ENCODE measurements around the gene PCK2.
"Not testable (repeated sequence)": the region's sequence is repeated elsewhere in the genome, so short reads cannot be mapped to it uniquely, and the experiment has no call there.

The PCK2 gene

DNA sequence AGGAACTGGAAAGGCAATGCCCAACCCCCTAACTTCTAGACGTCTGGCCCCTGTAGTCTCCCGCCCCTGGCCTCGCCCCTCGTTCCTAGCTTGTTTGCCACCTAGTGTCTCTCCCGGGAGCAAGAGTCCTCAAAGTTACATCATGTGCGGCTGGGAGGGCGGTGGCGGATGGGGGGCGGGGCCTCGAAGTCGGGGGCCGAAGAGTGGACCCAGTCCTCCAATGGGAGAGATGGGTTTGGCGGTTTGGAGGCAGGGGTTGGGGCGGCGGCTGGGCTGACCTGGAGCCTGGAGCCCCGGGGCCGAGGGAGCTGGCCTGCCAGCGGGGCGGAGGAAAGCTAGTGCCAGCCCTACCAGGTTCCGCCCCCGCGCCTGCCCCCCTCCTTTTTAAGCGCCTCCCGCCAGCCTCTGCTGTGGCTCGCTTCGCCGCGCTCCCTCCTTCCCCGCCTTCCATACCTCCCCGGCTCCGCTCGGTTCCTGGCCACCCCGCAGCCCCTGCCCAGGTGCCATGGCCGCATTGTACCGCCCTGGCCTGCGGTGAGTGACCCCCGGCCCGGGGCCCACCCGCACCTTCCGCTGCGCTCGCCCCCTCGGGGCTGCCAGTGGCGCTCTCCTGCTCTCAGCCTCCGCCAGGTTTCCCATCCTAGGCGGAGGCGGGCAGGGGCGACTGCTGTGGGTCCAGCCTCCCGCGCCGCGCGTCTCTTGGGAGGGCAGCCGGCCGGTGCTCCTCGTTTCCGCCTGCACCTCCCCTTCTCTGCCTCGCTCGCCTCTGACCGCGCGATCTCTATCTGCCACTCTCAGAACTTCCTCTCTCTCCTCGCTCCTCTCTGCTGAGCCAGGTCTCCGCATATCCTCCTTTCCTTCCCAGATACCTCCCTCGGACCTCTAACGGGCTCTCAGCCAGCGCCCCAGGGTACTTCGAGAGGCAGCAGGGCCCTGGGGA lies at the start of gene PCK2:
Gene PCK2, plus strand, starts transcription at position 411 of the 940 bp plus-strand sequence. Its CDS starts 95 bp downstream, at position 506.
- in situ Hi-C loops (cut with MboI; ENCODE audit: low sequenced_read_pairs): loop anchor here (5.0 kb wide), 1 partner anchor 37 kb away; no protein-coding TSS in a partner anchor

DNA sequence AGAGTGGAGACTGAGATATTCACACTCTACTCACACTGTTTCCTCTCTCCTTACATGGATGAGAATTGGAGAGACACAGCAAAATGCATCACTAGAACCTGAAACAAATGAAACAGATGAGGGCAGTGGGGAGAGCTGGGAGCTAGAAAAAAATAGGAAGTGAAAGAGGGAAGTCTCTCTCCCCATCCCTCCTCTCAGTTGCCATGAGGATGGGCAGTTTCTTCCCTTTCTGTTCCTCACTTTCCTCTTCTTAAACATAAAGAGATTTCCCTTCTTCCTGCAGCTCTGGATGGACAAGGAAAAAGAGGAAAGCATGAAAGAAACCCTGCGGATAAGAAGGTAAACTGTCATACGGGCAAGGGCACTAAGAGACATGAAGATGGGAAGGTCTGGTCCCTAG lies 45.1 kb upstream of the PCK2 start:
- in situ Hi-C loops (cut with MboI; ENCODE audit: low sequenced_read_pairs): not testable (repeated sequence)

DNA sequence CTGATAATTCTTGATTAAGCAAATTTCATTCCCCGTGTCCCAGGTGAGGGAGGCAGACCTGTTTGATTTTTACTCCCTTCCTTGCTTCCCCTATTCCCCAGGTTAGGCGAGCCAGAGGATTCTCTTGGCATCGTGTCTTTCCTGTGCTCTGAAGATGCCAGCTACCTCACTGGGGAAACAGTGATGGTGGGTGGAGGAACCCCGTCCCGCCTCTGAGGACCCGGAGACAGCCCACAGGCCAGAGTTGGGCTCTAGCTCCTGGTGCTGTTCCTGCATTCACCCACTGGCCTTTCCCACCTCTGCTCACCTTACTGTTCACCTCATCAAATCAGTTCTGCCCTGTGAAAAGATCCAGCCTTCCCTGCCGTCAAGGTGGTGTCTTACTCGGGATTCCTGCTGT lies 43.4 kb upstream of the PCK2 start:
- in situ Hi-C loops (cut with MboI; ENCODE audit: low sequenced_read_pairs): loop anchor here (10.0 kb wide), 1 partner anchor 244 kb away; the partner anchor contains the start of genes DHRS1 and NOP9

DNA sequence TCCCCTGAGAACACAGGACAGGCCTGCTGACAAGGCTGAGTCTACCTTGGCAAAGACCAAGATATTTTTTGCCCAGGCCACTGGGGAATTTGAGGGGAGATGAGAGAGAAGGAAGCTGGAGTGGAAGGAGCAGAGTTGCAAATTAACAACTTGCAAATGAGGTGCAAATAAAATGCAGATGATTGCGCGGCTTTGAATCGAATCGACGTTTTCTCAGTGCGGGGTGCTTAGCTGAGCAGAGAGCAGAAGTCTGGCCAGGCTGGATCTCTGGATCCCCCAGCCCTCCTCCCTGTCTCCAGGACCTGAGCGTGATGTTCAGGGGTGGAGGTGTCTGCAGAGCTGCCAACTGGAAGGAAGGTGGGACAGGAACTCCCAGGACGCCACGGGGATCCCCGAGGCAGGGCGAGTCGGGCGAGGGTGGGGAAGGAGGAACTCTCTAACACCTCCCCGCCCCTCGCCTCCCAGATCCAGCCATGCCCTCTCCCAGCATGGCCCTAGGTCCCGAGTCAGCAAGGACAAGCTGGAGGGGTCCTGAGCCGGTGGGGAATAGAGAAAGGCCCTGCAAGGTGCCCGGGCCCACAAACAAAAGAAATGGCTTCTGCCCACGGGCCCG lies 42.8 kb upstream of the PCK2 start:
- in situ Hi-C loops (cut with MboI; ENCODE audit: low sequenced_read_pairs): loop anchor here (10.0 kb wide), 1 partner anchor 244 kb away; the partner anchor contains the start of genes DHRS1 and NOP9

DNA sequence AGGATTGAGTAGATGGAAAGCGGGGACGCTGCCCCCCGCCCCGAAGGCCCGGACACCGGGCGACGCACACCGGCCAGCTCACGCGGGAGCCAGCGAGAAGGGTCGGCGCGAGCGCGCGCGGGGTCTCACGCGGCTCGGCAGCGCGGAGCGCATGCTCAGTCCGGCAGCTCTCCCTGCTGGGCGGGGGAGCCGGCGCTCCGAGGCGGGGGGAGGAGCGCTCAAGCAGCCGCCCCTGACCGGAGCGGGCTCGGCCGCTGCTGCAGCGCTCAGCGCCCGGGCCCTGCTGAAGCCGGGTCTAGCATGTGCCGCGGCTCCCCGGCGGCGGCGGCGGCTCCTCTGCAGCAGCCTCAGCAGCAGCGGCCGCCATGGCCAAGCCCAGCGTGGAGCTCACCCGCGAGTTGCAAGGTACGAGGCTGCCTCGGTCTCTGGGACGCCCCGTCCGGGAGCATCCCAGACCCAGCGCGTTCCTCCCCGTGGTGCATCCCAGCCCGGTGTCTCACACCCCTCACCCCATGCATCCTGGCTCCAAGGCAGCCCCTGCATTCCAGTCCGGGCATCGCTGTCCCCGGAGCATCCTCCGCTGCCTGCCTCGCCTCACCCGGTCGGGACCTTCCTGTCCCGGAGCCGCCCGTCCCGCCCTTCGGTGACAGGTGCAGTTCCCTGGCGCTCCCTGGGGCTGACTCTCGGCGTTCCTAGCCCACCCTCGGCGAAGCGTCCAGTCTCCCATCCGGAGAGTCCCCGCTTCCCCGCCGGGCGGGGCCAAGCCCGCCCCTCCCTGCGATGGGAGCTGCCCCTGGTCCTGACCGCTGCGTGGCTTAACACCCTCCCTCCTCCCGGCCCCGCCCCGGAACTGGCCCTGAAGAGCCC lies 42.1 kb upstream of the PCK2 start, which contains the start of gene CARMIL3:
Gene CARMIL3, plus strand, starts transcription at position 221 of the 867 bp plus-strand sequence. Its CDS starts 145 bp downstream, at position 366.
- in situ Hi-C loops (cut with MboI; ENCODE audit: low sequenced_read_pairs): loop anchor here (10.0 kb wide), 1 partner anchor 243 kb away; the partner anchor contains the start of genes DHRS1 and NOP9

DNA sequence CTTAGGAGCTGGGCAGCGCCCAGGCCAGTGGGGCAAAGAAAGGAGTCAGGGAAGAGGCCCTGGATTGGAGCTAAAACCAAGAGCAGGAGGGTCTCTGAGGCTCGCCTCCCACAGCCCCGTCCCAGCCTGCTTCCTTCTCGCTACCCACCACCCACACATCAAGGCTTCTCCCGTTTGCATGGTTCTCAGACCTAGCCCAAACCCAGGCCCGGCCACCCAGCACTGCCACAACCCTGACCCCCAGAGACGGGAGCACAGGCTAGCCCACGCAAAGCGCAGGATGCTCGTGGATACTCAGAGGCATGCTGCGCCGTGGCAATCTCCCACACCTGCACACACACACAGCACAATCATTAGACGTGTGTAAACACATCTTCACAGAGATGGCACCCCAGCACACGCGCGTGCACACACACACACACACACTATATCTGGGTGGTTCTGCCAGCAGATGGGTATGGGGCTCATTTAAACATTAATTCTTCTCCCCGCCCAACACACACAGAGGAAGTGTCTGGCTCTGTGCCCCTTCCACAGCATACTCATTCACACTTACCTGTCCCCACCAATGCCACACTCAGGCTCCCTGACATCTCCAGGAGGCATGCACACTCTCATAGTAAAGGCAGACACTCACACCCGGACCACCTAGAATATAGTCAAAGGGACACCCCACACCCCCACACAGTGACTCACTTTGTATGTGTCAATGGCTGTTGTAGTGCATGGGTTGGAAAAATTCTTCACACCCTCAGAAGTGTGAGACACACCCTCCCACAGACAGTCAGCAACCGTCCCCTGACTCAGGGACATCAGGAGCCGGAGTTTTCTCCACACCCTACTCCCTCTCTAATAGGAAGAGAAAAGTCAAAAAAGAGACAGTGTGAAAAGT lies 41.2 kb upstream of the PCK2 start:
- in situ Hi-C loops (cut with MboI; ENCODE audit: low sequenced_read_pairs): loop anchor here (10.0 kb wide), 1 partner anchor 242 kb away; the partner anchor contains the start of genes DHRS1 and NOP9

DNA sequence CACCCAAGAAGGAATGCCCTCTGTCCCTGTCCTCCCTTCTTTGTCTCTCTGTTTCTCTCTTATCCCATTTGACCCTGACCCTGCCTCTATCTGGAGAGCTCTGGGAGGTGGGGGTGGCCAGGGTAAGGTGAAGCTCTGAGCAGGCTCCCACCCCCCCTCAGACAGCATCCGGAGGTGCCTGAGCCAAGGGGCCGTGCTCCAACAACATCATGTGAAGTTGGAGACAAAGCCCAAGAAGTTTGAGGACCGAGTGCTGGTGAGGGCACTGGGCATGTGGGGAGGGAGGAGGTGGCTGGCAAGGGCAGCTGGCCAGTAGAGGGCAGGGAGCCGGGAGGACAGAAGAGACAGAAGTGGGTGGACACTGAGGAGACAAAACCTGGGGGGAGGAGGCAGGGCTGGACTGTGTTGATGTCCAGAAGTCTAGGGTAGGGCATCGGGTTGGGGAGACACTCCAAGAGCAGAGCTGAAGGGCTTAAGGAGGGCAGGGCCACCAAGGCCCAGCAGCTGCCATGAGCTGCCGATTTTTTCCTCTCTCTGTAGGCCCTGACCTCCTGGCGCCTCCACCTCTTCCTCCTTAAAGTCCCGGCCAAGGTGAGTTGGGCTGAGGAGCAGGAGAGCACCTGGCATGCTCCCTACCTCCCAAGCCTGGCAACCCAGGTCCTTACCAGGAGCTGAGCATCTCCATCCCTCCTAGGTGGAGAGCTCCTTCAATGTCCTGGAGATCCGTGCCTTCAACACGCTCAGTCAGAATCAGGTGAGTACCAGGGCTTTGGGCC lies 40.4 kb upstream of the PCK2 start:
- in situ Hi-C loops (cut with MboI; ENCODE audit: low sequenced_read_pairs): loop anchor here (10.0 kb wide), 1 partner anchor 241 kb away; the partner anchor contains the start of genes DHRS1 and NOP9

DNA sequence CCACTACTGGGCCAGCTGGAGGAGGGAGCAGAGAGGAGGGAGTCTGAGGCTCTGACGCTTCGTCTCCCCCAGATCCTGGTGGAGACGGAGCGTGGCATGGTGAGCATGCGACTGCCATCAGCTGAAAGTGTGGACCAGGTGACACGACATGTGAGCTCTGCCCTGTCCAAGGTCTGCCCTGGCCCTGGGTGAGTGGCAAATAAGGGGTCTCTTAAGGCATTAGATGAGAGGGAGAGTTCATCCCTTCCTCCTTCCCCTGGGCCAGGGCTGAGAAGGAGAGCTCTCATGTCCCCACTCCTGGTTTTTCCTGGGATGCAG lies 39.8 kb upstream of the PCK2 start:
- in situ Hi-C loops (cut with MboI; ENCODE audit: low sequenced_read_pairs): loop anchor here (10.0 kb wide), 1 partner anchor 241 kb away; the partner anchor contains the start of genes DHRS1 and NOP9

DNA sequence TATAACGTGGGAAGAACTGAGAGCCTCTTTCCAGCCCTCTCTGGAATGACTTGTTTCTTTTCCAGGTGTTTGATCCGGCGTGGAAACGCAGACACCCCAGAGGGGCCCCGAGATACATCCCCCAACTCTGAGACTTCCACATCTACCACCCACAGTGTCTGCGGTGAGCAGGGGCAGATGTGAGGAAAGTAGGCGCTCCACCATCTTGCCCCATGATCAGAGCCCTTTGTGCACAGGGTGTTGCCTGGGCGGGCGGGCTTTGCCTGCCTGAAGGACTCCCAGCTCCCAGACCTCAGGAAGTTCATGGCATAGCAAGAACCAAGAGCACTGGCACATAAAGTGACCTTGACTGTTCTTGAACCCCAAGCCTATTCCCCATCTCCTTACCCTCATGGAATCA lies 39.5 kb upstream of the PCK2 start:
- in situ Hi-C loops (cut with MboI; ENCODE audit: low sequenced_read_pairs): loop anchor here (5.0 to 10.0 kb wide), 2 partner anchors 38 to 240 kb away; partner anchors contain the start of genes DHRS1, NOP9 and PCK2

DNA sequence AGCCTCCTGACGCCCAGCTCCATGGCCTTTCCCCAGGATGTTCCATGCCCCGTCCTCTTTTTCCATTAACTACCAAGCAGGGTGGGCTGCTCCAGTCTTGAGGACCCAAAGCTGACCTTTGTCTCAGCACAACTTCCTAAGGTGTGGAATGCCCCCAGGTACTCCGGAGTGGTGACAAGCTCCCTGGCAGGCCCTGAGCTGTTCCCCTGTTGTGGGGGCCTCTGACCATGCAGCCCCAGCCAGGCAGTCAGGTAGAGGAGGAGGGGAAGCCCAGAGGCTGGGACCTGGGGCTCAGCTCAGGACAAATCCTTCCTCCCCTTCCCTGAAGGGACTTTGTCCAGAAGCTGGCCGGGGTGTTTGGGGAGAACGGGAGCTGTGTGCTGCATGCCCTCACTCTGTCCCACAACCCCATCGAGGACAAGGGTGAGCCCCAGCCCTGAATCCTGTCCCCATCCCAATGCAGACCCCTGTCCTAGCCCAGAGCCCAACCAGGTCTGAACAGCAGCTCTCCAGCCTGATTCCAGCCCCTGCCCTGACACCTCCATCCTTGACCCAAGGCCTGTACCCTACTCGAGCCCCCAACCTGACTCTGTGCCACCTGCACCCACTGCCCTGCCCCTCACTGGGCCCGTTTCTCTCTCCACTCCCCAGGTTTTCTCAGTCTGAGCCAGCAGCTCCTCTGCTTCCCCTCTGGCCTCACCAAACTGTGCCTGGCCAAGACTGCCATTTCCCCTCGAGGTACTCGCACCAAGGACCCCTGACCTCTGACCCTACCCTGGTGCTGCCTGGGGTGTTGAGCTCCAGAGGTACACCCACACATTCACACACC lies 37.9 kb upstream of the PCK2 start:
- in situ Hi-C loops (cut with MboI; ENCODE audit: low sequenced_read_pairs): loop anchor here (5.0 to 10.0 kb wide), 2 partner anchors 36 to 239 kb away; partner anchors contain the start of genes DHRS1, NOP9 and PCK2

DNA sequence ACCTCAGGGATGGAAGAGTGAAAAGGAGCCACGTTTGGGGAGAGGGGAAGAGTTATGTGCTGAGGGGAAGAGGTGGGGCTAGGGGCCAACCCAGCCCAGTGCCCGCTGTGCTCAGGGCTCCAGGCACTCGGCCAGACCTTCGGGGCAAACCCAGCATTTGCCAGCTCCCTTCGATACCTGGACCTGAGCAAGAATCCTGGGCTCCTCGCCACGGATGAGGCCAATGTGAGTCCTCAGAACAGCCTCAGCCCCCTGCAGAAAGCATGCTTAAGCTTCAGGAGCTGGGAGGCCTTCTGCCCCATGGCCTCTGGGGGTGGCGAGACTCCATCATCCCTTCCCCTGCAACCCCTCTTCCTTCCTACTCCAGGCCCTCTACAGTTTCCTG lies 37.3 kb upstream of the PCK2 start:
- in situ Hi-C loops (cut with MboI; ENCODE audit: low sequenced_read_pairs): loop anchor here (5.0 to 10.0 kb wide), 2 partner anchors 36 to 238 kb away; partner anchors contain the start of genes DHRS1, NOP9 and PCK2

DNA sequence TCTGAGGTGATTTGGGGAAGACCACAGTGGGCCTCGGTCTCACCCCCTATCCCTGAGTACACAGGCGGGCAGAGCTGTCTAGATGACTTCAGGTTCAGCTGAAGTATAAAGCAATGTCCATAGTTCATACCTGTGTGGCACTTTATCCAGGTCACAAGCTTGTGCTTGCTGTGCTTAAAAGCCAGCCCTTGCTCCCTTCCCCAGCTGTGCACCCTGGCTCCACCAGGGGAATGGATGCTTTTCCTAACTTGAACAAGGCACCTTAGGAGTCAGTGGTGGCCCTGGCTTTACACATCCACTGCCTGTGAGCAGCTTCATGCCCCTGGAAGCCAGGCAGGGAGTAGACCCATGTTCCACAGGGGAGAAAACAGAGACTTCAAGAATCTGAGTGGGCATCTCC lies 36.8 kb upstream of the PCK2 start:
- in situ Hi-C loops (cut with MboI; ENCODE audit: low sequenced_read_pairs): loop anchor here (5.0 to 10.0 kb wide), 2 partner anchors 35 to 238 kb away; partner anchors contain the start of genes DHRS1, NOP9 and PCK2

DNA sequence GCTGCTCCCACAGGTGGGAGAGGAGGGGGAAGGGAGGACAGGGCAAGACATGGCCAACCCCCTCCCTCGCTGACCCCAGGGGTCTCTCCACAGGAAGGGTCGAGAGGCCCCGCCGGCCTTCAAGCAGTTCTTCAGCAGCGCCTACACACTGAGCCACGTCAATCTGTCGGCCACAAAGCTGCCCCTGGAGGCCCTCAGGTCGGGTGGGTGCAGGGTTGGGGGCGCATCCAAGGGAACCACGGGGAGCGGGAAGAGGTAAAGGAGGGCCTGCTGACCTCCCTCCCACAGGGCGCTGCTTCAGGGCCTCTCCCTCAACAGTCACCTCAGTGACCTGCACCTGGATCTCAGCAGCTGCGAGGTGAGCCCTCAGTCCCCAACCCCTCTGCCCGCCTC lies 36.2 kb upstream of the PCK2 start:
- in situ Hi-C loops (cut with MboI; ENCODE audit: low sequenced_read_pairs): loop anchor here (5.0 to 10.0 kb wide), 2 partner anchors 34 to 237 kb away; partner anchors contain the start of genes DHRS1, NOP9 and PCK2

DNA sequence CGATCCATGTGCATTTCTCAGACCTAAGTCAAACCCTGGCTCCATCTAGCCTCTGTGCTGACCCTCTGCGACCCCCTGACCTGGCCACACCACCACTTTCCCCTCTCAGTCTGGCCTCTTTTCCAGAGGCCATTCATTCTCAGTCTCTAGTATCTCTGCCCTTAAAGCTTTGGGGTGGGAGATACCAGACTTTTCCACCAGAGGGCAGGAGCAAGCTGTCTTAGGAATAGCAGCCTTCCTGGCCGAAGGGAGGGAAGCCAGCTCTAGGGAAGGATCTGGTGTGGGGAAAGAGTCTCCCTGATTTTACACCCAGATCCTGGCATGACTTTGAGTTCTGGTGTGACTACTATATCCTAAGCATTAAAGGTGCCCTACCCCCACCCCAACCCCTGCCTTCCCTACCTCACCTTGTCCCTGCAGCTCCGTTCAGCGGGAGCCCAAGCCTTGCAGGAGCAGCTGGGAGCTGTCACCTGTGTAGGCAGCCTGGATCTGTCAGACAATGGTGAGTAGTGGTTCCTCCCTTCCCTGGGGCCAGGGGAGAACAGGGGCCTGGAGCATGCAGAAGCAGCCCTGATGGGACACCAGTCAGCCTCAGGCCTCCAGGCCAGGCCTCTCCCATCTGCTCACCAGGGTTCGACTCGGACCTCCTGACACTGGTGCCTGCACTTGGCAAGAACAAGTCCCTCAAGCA lies 35.7 kb upstream of the PCK2 start:
- in situ Hi-C loops (cut with MboI; ENCODE audit: low sequenced_read_pairs): loop anchor here (5.0 to 10.0 kb wide), 2 partner anchors 34 to 236 kb away; partner anchors contain the start of genes DHRS1, NOP9 and PCK2

DNA sequence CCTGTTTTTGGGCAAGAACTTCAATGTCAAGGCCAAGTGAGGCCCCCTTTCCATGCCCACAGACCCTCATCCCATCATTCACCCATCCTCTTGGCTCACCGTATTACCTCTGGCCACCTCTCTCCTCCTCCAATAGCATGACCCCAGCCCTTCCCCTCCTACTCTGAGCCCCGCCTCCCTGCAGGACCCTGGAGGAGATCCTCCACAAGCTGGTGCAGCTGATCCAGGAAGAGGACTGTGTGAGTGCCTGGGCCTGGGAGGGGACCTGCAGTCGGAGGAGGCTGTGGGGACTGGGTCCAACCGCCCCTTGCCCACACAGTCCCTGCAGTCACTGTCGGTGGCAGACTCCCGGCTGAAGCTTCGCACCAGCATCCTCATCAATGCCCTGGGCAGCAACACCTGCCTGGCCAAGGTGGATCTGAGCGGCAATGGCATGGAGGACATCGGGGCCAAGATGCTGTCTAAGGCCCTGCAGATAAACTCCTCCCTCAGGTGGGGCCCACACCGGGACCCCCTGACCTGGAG lies 35.1 kb upstream of the PCK2 start:
- in situ Hi-C loops (cut with MboI; ENCODE audit: low sequenced_read_pairs): loop anchor here (5.0 to 10.0 kb wide), 2 partner anchors 33 to 236 kb away; partner anchors contain the start of genes DHRS1, NOP9 and PCK2

DNA sequence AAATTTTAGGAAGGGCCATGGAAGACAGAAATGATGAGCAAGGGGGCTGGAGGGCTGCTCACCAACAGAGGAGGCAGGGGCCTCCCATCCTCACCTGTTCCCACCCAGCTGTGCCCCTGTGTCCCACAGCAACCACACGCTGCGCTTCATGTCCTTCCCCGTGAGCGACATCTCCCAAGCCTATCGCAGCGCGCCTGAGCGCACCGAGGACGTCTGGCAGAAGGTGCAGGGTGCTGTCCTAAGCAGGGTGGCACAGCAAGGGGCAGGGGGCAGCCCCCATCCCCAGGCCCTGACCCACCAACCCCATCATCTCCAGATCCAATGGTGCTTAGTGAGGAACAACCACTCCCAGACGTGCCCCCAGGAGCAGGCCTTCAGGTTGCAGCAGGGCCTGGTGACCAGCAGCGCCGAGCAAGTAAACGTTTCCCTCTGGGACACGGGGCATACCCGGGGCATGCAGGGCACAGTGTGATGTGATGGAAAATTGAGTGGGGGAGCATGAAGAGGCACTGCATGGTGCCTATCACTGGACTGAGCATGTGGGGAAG lies 34.2 kb upstream of the PCK2 start:
- in situ Hi-C loops (cut with MboI; ENCODE audit: low sequenced_read_pairs): loop anchor here (5.0 to 10.0 kb wide), 2 partner anchors 32 to 235 kb away; partner anchors contain the start of genes DHRS1, NOP9 and PCK2

All from HL-60/S4 (cell line).